ENCODE measurements around the gene VMO1. TPM values are rescaled to one million over a fixed set of nuclear protein-coding genes. Genes with fewer than 3 reads are reported as not detected.

Gene VMO1, protein sequence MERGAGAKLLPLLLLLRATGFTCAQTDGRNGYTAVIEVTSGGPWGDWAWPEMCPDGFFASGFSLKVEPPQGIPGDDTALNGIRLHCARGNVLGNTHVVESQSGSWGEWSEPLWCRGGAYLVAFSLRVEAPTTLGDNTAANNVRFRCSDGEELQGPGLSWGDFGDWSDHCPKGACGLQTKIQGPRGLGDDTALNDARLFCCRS
- total RNA-seq: 0.57 and 0.93 TPM in 2 replicates

DNA sequence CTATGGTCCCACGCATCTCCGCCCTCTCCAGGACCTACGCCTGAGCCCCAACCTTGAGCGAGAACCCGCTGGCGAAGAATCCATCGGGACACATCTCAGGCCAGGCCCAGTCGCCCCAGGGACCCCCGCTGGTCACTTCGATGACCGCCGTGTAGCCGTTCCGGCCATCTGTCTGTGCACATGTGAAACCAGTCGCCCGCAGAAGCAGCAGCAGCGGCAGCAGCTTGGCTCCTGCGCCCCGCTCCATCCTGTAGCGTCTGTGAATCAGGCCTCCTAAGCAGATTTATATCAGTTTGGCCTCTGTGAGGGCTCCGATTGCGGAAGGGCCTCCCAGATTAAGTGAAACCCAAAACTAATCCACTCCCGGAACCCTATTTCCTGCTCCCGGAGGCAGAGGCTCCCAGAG is at the start of gene VMO1:
TSS of gene VMO1 (minus strand) at position 259 of the 406 bp plus-strand sequence. CDS start at position 247, 12 bp downstream.

DNA sequence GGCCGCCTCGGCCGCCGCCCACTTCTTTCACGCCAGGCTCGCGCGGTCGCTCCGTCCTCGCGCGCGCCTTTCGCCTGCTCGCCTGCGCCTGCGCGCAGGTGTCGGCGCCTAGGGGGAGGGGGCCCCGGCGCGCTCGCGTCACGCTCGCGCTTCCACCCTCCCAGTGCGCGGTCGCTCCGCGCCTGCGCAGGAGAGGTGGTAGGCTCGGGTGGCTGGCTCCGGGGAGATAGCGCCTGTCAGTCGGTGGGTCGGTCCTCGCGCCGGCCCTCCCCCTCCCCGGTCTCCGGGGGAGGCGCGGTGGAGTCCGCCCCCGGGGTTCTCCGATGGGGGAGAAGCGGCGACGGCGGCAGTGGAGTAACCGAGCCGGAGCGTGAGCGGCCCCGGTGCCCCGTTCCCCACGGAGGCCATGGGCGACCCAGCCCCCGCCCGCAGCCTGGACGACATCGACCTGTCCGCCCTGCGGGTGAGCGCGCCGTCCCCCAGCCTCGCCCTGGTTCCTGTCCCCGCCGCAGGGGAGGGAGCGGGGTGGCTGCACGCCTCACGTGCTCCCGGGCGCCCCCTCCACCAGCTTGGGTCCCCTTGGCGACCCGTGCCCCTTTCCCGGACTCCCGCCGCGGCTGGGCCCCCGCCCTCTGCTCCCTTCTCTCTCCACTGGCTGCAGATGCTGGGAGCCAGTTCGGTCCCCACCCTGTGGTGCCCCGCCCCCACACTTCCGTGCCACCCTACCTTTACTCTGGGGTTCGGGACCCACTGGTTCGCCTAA is 47.2 kb upstream of the VMO1 start, which contains the start of gene MINK1:
TSS of gene MINK1 (plus strand) at position 163 of the 763 bp plus-strand sequence. CDS start at position 407, 244 bp downstream.

DNA sequence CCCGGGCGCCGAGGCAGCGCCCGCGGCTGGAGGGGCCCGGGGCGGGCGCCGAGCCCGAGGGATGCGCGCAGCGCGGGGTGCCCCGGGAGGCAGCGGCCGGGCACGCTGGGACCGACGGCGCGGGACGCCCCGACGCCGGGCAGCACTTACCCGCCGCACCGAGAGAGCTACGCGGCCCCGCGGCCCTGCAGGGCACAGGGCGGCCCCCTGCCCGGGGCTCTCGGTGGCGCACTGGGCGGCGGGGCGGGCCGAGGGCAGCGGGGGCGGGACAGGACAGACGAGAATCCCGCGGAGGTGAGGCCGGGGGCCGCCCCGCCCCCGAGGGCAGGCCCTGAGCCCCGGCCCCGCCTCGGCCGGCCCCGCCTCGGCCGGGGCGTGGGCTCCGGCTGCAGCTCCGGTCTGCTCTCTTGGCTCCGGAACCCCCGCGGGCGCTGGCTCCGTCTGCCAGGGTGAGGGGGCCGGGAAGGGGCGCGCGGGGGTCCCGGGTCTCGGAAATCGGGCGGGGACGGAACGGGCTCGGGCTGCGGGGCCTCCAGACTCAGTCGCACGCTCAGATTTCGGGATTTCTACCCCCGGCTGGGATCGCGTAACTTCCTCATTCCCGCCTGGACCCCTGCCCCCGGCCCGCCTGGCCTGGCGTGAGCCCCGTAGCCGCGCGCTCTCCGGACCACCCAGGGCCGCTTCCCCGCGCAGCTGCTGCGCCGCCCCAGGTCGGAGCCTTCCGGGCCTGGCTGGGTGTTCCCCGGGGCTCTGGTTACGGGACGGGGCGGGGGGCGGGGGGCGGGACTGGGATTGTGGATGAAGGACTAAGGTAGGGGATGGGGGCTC is 20.8 kb upstream of the VMO1 start, which contains the start of gene PLD2:
TSS of gene PLD2 (plus strand) at position 376 of the 828 bp plus-strand sequence. CDS start 621 bp downstream, outside the sequence.

DNA sequence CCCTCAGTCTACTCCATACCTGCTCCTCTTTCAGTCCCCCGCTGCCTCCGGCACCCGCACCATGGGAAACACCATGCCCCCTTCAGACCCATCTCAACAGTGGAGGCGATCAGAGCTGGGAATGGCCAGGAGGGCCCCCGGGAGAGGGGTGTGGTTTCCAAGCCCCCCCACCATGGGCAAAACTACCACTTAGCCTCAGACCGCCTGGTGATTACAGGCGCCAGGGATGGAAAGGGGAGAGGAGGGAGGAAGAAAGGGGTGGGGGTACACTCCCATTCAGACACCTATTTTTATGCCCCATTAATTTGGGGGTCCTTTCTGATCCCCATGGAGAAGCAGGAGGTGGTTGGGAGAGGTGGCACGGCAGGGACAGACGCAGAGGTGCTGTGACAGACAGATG is 16.1 kb upstream of the VMO1 start, which contains the start of gene C17orf114:
TSS of gene C17orf114 (minus strand) at position 101 of the 400 bp plus-strand sequence.

DNA sequence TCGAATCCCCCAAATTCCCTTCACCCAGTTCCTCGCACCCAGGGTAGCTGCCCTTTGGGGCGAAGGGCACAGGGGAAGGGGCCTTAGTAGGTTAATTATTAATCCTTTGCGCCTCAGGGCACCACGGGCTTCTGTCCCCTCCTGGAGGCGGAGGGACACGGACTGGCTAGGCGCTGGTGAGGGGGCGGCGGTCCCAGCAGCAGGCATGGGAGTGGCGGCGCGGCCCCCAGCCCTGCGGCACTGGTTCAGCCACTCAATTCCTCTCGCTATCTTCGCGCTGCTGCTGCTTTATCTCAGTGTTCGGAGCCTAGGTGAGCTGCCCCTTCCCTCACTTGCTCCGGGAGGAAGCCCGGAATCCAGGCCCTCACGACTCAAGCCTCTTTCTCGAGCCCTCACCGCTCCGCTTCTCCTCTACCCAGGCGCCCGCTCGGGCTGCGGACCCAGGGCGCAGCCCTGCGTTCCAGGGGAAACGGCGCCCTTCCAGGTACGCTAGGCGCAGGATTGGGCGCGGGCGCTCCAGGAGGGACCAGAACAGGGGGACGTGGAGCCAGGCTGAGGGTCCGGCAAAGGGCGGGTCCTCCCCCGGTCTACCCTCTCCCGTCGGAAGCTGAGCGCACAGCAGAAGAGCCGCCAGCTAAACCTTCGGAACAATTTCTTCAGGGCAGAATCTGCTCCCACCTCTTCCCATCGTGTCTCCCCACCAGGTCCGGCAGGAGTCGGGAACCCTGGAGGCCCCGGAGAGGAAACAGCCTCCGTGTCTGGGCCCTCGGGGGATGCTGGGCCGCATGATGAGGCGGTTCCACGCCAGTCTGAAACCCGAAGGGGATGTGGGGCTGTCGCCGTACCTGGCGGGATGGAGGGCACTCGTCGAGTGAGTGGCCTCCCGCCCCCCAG is 2.9 kb upstream of the VMO1 start, which contains the start of gene GLTPD2:
TSS of gene GLTPD2 (plus strand) at position 158 of the 894 bp plus-strand sequence. CDS start at position 206, 48 bp downstream.

DNA sequence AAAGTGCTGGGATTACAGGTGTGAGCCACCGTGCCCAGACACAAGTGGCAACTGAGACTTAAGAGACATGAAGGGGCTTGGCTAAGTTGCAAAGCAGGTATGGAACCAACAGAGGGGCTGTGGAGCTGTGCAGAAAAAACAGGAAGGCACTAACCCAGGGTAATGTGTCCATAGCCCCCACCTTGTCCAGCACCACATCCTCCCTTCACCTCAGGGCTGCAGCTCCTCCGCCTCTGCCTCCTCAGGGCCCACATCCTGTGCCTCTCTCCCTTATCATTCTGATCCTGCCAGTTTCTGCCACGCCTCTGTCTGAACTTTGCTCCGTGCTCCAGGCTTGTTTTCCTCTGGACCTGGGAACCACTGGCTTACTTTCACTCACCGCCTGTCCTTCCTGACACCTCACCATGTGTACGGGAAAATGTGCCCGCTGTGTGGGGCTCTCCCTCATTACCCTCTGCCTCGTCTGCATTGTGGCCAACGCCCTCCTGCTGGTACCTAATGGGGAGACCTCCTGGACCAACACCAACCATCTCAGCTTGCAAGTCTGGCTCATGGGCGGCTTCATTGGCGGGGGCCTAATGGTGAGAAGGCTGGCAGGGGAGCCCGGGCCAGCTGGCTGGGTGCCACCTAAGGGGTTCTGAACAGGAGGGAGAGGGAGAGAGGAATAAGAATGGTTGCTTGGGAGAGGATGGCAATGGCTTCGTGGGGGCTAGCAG is 14.5 kb downstream of the VMO1 start, which contains the start of gene TM4SF5:
TSS of gene TM4SF5 (plus strand) at position 368 of the 716 bp plus-strand sequence. CDS start at position 405, 37 bp downstream.

DNA sequence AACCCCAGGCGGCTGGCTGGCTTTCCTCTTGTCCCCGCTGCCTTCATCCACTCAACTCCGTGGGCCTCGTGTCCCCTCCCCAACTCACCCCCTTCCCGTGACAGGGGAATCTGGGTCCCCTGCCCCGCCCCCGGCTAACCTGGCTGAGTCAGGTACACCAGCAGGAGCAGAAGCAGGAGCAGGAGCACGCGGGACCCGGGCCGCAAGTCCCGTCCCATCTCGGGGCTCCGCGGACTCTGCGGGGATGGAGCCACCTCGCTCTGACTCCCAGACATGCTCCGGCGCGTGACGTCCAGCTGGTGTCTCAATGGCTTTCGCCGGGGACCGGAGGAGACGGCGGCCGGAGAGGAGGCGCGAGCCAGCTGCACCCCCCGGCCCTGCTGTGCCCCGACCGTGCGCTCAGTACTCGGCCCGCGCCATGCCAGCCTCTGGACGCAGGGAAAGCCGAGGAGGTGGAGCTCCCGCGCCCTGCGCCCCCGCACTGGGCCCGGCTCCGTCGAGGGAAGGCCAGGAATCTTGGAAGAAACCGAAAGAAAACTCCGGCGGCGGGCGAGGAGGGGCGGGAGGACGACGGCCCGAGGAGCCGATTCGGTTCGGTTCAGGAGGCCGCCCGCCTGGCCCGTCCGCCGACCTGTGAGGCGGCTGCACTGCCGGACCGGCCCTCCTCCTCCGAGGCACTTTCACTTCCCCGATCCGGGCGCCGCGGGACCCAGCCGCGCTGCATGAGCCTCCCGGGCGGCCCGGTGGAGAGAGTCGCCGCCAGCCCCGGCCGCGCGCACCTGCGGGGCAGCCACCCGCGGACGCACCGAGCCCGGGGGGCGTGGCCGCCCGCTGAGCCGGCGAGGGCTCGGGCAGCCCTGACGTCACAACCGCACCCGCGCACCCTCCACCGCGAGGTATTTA is 46.8 kb downstream of the VMO1 start, which contains the start of the genes CXCL16 and ZMYND15:
TSS of gene CXCL16 (minus strand) at position 807 of the 903 bp plus-strand sequence. CDS start at position 218, 589 bp downstream.
TSS of gene ZMYND15 (plus strand) at position 712 of the 903 bp plus-strand sequence. CDS start 716 bp downstream, outside the sequence.

Other genes with a start within 250 kb of the VMO1 start
- 65.3 and 83.6 TPM in 2 replicates for gene MYBBP1A, start 231.0 kb downstream of the VMO1 start, total RNA-seq
- gene GGT6, start 225.8 kb downstream of the VMO1 start, total RNA-seq: not detected in 2 replicates
- not detected in 2 replicates for gene SMTNL2, start 201.8 kb downstream of the VMO1 start, total RNA-seq
- not detected in 2 replicates for gene ALOX15, start 144.7 kb downstream of the VMO1 start, total RNA-seq
- gene PELP1, start 82.2 kb downstream of the VMO1 start, total RNA-seq: 23.3 and 40.8 TPM in 2 replicates
- gene ARRB2, start 75.7 kb downstream of the VMO1 start, total RNA-seq: 18.4 and 20.7 TPM in 2 replicates
- gene MED11, start 54.9 kb downstream of the VMO1 start, total RNA-seq: 12.0 and 14.9 TPM in 2 replicates
- gene ZMYND15, start 46.5 kb downstream of the VMO1 start, total RNA-seq: 0.27 TPM in 1 of 2 replicates, not detected in the other
- 2.8 and 5.6 TPM in 2 replicates for gene CXCL16, start 46.4 kb downstream of the VMO1 start, total RNA-seq
- not detected in 2 replicates for gene TM4SF5, start 14.5 kb downstream of the VMO1 start, total RNA-seq
- not detected in 2 replicates for gene GLTPD2, start 2.6 kb upstream of the VMO1 start, total RNA-seq
- gene PSMB6, start 9.8 kb upstream of the VMO1 start, total RNA-seq: 140 and 154 TPM in 2 replicates
- 27.9 and 28.6 TPM in 2 replicates for gene PLD2, start 20.8 kb upstream of the VMO1 start, total RNA-seq
- gene MINK1, start 47.0 kb upstream of the VMO1 start, total RNA-seq: 41.5 and 49.9 TPM in 2 replicates
- 0.50 and 0.80 TPM in 2 replicates for gene C17orf107, start 113.2 kb upstream of the VMO1 start, total RNA-seq
- gene CHRNE, start 116.7 kb upstream of the VMO1 start, total RNA-seq: 0.13 and 0.43 TPM in 2 replicates
- gene GP1BA, start 145.9 kb upstream of the VMO1 start, total RNA-seq: not detected in 2 replicates
- 43.7 and 45.5 TPM in 2 replicates for gene SLC25A11, start 153.7 kb upstream of the VMO1 start, total RNA-seq
- gene RNF167, start 153.9 kb upstream of the VMO1 start, total RNA-seq: 25.3 and 26.6 TPM in 2 replicates
- 587 and 743 TPM in 2 replicates for gene PFN1, start 162.2 kb upstream of the VMO1 start, total RNA-seq
- gene ENO3, start 164.8 kb upstream of the VMO1 start, total RNA-seq: 1.6 and 2.4 TPM in 2 replicates
- 33.9 and 43.0 TPM in 2 replicates for gene SPAG7, start 181.5 kb upstream of the VMO1 start, total RNA-seq
- gene CAMTA2, start 201.3 kb upstream of the VMO1 start, total RNA-seq: 14.4 and 18.5 TPM in 2 replicates
- gene INCA1, start 211.2 kb upstream of the VMO1 start, total RNA-seq: 0.22 and 0.27 TPM in 2 replicates
- 86.4 and 132 TPM in 2 replicates for gene KIF1C, start 211.6 kb upstream of the VMO1 start, total RNA-seq
- gene SLC52A1, start 249.1 kb upstream of the VMO1 start, total RNA-seq: 0.07 TPM in 1 of 2 replicates, not detected in the other

Measured in thoracic aorta endothelial cell (primary cell).